ENCODE data around the gene STAC. TPM values are rescaled to one million over a fixed set of nuclear protein-coding genes. Genes with fewer than 3 reads are reported as not detected.

STAC gene
- total and polyA plus RNA-seq, 9 of the 15 experiments (the other 6 are each of a cell fraction or from before 2014, with no cell fraction given) = 0.11 TPM; not detected in 8

- no peak for TF ChIP-seq LCOR (CRISPR knock-in tag; IDR thresholded peaks at IDR 0.05)
- TF ChIP-seq KAT7 (CRISPR knock-in tag; IDR thresholded peaks at IDR 0.05; ENCODE audit: borderline replicate concordance) = no peak
- no peak for TF ChIP-seq ZNF695 (CRISPR knock-in tag; IDR thresholded peaks at IDR 0.05)
- TF ChIP-seq MAX (CRISPR knock-in tag; IDR thresholded peaks at IDR 0.05) = no peak
- TF ChIP-seq, protein P1, sequence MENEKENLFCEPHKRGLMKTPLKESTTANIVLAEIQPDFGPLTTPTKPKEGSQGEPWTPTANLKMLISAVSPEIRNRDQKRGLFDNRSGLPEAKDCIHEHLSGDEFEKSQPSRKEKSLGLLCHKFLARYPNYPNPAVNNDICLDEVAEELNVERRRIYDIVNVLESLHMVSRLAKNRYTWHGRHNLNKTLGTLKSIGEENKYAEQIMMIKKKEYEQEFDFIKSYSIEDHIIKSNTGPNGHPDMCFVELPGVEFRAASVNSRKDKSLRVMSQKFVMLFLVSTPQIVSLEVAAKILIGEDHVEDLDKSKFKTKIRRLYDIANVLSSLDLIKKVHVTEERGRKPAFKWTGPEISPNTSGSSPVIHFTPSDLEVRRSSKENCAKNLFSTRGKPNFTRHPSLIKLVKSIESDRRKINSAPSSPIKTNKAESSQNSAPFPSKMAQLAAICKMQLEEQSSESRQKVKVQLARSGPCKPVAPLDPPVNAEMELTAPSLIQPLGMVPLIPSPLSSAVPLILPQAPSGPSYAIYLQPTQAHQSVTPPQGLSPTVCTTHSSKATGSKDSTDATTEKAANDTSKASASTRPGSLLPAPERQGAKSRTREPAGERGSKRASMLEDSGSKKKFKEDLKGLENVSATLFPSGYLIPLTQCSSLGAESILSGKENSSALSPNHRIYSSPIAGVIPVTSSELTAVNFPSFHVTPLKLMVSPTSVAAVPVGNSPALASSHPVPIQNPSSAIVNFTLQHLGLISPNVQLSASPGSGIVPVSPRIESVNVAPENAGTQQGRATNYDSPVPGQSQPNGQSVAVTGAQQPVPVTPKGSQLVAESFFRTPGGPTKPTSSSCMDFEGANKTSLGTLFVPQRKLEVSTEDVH (IDR thresholded peaks at IDR 0.05; ENCODE audit: low read depth, partially characterized antibody) = no peak
- no peak for TF ChIP-seq HDAC1 (IDR thresholded peaks at IDR 0.05)
- no peaks in the 10 kb centered on the region for H3K79me2 ChIP-seq (ENCODE audit: control insufficient read depth, insufficient read depth, low read length)
- 0% methylated on average over 2 of the region's 2 CpGs for WGBS (ENCODE audit: insufficient coverage, low coverage, missing lambda C conversion rate)
- H3K9me1 ChIP-seq (ENCODE audit: control insufficient read depth, insufficient read depth, low read length) = no peaks in the 10 kb centered on the region
- CTCF ChIA-PET (ENCODE audit: low intra/inter-chr PET ratio) = no interaction called here
- FAIRE-seq = no peak
- no peaks in the 10 kb centered on the region for H3K4me1 ChIP-seq (replicated peaks in 1 of 2; ENCODE audit: control insufficient read depth in 2 of 2, insufficient read depth in 2 of 2, low read length in 2 of 2)
- no peaks in the 10 kb centered on the region for H3K27me3 ChIP-seq (ENCODE audit: control insufficient read depth in 2 of 2, insufficient read depth in 2 of 2, low read length in 2 of 2)
- H3K9ac ChIP-seq (ENCODE audit: insufficient read depth in 1 of 2, low read depth in 2 of 2, low read length in 2 of 2) = no peak overlapping the region
- H4K20me1 ChIP-seq (replicated peaks; ENCODE audit: control insufficient read depth, insufficient read depth, low read length) = no peaks in the 10 kb centered on the region
- no peak for ATAC-seq
- POLR2A ChIA-PET = no interaction called here
- no peak overlapping the region for H3K4me2 ChIP-seq (ENCODE audit: insufficient read depth, low read length)
- no peak overlapping the region for H3K27ac ChIP-seq (ENCODE audit: extremely low read depth, low read depth, low read length)
- H3K4me3 ChIP-seq = no peak overlapping the region
- in situ Hi-C loops (cut with MboI) = no loop called here
- no peaks in the 10 kb centered on the region for H3K36me3 ChIP-seq (ENCODE audit: control insufficient read depth, insufficient read depth, low read length)
- no TSS peak for BruUV-seq (replicated peaks)
- intact Hi-C loops (cut with micrococcal nuclease) = no loop called here
- no peak for DNase-seq (ENCODE audit: extremely low read depth in 1 of 4, low spot score in 3 of 4)
- H2AFZ ChIP-seq (ENCODE audit: low read depth, low read length) = no peak overlapping the region
- no peaks in the 10 kb centered on the region; the same call in none of the 2 replicates for H3K9me3 ChIP-seq (replicated peaks; ENCODE audit: control insufficient read depth, insufficient read depth, low read depth, low read length)
Observed at GRCh38 chr3:36580716-36581115, 200.4 kb downstream of the STAC start.

Data from K562 (cell line).